GM21423 (cell line): ENCODE results near the gene RHBDL1.
"Not testable (repeated sequence)": the region's sequence is repeated elsewhere in the genome, so short reads cannot be mapped to it uniquely, and the experiment has no call there.

ENCODE experiments used
- ATAC-seq: cut with Tn5 transposase; IDR thresholded peaks from one replicate; pipeline ENCODE4 v1.9.1; 2021; ENCODE audit warnings: mild to moderate bottlenecking, moderate library complexity; ENCODE audit not compliant: unreplicated experiment

The RHBDL1 gene

DNA sequence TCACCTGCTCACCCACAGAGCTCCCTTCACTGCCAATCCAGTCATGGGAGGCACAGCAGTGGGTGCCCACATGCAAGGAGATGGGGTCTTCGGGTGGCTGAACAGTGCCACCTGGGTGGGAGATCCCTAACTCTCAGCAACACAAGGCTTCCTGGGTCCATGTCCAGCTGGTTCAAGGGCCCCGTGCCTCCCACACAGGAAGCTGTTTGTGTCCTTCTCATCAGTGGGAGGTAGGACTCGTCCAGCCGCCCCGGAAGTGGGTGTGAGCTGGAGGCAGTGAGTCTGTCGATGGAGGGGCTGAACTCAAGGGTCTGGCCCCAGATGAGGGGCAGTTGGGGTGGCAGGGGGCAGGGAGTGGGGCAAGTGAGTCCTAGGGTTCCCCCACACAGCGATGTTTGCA is 28.6 kb downstream of the RHBDL1 start:
- ATAC-seq = no peak

DNA sequence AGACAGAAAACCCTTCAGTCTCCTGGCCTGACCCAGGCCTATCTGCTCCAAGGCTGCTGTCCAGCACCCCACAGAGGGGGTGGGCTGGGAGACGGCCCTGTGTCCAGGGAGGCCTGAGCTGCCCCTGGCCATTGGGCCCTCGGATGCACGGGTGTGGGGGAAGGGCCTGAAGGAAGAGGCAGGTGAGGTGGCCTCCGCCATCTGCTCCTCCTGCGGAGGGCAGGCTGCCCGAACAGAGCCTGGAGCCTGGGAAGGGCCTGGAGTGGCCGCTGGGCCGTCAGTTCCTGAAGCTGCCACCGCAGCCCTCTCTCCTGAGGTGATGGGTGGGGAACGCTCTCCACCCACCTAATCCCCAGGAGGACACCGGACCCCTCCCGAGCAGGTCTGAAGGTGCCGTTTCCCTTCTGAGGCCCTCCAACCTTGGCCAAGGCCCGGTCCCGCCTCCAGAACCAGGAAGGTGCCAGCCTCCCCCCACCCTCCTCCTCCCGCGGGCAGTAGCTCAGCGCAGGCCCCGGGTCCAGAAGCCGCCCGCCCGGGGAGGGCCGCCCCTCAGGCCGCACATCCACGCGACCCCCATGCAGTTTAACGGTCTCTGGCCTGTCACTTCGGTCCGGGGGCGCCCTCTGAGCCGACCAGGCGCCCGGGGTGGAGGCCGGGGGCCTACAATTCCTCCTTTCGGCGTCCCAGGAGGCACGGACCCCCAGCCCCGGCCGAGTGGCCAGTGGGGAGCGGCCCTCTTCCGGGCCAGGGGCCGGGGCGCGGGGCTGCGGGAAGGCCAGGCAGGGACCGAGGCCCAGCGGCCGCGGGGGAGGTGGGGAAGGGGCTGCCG is 29.3 kb downstream of the RHBDL1 start:
- no peak for ATAC-seq

DNA sequence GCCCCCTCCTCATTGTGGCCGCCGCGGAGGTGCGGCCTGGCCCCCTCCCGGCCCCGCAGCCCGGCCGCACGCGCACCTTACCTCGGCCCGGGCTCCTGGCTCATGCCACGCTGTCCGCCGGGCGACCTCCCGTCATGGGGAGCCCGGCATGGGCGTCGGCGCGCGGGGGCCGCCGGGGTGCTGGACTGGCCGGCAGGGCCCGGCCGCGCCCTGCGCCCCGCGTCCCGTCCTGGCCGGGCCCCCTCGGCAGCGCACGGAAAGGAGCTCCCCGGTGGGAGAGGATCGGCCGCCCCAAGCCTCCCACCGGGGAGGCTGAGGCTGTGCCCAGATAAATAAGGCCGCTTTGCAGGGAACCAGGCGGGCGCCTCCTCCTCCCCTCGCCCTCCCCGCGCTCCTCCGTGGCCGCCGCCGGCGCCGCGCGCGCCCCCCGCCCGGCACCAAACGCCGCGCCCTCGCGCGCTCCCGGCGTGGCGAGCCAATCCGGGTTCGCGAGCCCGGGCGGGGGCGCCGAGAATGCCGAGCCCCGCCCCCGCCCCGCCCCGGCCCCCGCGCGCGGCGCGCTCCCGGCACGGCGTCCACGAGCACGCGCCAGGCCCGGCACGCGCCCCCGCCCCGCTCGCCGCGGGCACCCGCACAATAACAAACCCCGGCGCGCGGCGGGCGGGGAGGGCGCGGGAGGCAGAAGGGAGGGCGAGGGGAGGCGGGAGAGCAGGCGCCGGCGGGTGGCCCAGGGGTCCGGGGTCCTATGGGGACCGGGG is 30.1 kb downstream of the RHBDL1 start, which contains the start of gene FBXL16:
Gene FBXL16, minus strand, starts transcription at position 371 of the 758 bp plus-strand sequence. CDS start 8,396 bp downstream, outside the sequence.
- ATAC-seq = no peak

DNA sequence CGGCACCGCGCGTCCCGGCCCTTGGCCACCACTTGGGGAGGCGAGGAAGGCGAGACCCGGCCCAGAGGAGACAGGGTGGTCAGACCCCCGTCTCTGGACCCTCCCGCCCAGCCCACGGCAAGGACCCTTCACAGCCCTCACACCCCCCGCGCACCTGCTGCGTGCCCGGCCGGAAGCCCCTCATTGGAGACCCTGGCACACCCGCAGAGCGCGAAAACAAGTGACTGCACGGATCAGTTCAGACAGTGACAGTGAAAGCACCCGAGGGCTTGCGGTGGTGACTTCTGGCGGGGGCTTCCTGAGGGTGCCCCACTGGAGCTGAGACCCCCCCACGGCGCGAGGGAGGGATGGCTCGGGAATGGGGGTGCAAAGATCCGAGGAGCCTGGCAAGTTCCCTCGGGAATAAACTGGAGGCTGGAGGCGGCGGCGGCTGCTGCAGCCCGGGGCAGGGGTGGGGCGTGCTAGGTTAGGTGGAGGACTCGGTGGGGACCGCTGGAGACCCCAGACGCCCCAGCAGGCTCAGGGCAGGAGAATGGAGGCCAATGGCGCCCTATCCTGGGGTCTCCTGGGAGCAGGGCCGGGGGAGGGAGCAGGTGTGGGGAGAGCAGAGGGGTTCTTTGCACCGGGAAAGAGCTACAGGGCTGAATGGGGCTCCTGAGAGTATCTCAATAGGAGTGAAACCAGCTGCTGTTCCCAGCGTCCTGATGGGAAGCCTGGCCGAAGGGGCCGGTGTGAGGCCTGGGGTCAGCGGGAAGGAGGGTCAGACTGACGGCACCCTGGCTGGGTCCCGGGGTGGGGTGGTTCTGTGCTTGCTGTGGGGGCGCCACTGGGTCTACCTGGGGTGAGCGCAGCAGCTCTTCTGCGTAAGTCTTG is 31.0 kb downstream of the RHBDL1 start:
- no peak for ATAC-seq

DNA sequence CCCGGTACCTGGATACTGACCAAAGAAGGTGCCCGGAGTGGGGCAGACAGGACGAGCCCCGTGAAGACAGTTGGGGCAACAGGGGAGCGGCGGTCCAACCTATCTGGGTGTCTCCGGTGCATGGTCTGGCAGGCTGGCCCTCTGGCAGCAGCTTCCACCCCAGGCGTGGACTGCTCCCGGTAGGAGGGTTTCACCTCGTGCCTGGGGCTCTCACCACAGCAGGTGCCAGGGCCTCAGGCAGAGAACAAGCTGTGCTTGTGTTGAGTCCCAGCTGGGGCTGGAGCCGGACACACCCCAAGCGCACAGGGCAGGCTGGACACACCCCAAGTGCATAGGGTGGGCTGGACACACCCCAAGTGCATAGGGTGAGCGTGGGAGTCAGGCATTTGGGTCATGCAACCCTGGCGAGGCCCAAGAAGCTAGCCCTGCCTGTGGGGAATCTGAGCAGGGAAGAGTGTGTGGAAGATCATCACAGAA is 31.6 kb downstream of the RHBDL1 start:
- ATAC-seq = no peak

DNA sequence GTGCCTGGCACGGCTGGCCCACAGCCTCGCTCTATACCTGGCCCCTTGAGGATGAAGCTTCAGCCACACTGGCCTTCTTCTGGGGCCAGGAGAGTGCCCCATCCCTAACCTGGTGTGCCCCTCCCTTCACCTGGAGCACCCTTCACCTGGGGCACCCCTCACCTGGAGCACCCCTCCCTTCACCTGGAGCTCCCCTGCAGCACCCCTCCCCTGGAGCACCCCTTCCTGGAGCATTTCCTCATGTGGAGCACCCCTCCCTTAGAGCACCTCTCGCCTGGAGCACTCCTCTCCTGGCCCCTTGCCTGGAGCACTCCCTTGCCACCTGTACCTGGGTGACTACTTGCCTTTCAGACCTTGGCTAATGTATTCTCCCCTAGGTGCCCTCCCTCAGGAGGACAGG is 32.5 kb downstream of the RHBDL1 start:
- ATAC-seq = no peak

DNA sequence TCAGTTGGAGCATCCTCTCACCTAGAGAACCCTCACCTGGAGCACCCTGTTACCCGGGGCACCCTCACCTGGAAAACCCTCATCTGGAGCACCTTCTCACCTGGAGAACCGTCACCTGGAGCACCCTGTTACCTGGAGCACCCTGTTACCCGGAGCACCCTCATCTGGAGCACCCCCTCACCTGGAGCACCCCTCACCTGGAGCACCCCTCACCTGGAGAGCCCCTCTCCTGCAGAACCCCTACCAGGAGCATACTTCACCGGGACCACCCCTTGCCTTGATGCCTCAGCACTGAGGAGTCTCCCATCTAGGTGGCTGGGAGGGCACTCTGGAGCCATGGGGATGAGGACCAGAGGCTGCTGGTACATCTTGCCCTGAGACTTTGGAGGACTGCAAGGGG is 33.5 kb downstream of the RHBDL1 start:
- no peak for ATAC-seq

DNA sequence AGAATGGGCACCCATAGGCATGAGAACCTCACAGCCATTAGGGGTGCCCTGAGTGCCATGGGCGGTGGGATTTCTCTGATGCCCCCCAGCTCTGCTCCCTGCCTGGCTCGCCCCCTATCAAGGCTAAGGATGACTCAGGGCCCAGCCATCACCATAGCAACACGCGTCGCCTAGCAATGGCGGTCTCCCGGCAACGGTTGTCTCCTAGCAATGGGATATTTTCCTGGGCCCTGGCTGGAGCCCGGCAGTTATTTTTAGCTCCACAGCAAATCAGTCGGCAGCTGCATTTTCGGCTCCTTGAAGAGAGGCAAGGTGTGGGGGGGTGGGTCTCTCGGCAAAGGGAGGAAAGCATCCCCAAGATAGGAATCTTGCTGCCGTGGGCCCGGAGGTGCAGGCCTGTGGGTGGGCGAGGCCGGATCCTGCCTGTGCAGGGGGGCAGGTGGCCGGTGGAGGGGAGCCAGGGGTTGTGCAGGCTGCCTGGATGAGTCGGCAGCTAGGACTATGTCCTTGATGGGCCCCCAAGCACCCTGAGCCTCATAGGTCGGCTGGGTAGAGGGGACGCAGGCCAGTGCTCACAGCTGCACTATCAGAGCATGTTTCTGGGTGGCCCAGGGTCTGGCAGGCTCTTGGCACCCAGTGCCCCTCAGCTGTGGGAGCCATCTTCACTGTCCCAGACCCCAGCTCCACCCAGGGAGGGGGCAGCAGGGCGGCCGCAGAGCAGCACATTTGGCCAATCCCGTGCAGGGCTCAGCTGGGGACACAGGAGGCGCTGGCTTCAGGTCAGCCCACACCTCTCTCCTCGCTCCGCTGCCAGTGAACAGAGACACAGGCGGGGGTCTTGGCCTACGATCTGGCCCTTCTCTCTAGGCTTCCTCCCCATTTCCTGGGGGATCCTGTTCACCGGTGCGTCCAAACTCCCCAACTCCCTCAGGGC is 34.4 kb downstream of the RHBDL1 start:
- no peak for ATAC-seq

DNA sequence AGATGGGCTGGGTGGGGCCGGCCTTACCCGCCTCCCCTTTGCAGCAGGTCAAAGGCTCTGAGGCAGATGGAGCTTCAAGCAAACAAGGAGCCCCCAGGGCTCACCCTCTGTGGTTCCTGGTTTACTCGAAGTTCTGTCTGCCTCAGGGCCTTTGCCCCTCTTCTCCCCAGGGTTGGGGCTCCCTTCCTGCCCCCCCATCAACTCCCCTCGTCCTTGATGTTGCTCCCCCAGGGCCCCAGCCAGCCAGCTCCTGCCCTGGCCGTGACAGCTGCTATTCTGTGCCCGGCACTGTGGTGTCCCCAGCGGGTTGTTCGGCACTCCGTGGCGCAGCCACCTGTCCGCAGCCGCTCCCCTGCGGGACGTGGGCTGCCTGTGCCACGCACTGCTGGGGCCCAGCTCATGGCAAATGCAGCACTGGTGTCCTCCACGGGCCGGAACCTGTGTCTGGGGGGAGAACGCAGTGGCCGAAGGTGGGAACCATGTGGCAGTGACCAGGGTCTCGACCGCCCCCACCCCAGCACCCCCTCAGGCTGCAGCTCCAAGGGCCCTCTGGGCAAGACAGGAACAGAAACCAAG is 35.1 kb downstream of the RHBDL1 start:
- ATAC-seq = no peak

DNA sequence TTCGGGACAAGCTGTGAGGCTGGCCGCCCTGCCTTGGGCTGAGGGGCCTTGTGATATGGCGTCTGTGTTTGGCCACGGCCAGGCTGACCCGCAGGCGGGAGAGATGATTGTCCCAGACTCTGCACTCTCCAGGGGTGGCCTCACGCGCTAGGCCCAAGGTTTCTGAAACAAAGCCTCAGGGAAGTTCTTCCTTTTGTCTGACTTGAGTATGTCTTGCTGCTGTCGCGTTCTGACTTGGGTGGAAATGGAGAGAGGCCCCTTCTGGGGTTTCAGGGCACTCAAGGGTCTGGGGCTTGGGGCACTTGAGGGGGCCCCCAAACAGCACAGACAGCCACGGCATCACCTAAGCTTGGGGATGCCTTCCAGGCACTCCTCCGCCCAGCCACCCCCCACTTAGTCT is 35.6 kb downstream of the RHBDL1 start:
- no peak for ATAC-seq

DNA sequence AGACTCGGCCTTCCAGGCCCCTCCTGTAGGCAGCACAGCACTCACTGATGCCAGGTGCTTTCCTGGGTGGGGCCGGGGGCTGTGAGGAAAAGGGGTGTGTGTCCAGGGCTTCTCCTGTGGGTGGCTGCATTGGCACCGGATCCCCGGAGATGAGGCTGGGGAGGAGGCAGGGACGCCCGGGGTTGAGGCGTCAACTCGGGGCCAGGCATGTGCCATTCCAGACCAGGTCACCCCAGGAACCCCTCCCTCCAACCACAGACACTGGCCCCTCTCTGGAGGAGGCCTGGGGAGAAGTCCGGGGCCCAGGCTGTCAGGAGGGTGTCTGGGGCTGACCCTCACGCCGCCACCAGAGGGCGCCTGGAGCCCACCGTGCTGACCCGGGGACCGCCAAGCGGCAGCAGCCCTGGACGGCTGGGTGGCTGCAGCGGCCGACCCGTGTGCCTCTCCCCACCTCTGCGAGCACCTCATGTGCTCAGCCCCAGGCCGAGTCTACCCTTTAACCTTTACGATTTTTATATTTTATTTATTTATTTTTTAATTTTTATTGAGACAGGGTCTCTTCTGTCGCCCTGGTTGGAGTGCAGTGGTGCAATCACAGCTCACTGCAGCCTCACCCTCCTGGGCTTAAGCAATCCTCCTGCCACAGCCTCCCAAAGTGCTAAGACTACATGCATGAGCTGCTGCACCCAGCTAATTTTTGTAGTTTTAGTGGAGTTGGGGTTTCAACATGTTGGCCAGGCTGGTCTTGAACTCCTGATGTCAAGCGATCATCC is 36.3 kb downstream of the RHBDL1 start:
- ATAC-seq = no peak

DNA sequence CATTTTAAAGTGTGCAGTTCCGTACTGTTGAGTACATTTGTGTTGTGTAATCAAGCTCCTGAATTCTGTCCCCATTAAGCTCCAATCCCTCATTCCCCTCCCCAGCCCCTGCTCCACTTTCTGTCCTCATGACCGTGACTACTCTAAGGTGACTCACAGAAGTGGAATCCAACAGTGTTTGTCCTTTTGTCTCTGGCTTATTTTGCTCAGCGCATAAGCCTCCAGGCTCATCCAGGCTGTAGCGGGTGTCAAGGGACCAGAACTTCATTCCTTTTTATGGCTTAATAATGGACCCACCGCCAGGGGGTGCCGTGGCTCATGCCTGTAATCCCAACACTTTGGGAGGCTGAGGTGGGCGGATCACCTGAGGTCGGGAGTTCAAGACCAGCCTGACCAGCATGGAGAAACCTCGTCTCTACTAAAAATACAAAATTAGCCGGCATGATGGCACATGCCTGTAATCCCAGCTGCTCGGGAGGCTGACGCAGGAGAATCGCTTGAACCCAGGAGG is 37.3 kb downstream of the RHBDL1 start:
- not testable (repeated sequence) for ATAC-seq

DNA sequence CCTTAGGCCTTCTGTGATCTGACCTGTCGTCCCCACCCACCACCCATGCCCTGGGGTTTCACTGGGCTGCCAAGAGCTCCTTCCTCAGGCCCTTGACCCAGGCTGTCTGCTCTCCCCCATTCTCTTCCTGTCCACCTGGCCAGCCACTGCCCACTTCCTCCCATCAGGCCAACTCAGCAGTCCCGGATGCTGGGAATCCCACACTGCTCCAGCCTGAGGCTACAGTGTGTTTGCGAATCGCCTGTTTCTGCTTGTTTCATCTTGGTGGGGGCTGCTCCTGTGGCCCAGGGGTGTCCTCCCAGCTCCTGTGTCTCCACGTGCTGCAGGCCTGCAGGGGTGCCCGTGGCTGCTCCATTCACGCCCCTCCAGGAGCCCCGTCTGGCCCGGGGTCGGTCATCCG is 38.6 kb downstream of the RHBDL1 start:
- ATAC-seq = no peak

DNA sequence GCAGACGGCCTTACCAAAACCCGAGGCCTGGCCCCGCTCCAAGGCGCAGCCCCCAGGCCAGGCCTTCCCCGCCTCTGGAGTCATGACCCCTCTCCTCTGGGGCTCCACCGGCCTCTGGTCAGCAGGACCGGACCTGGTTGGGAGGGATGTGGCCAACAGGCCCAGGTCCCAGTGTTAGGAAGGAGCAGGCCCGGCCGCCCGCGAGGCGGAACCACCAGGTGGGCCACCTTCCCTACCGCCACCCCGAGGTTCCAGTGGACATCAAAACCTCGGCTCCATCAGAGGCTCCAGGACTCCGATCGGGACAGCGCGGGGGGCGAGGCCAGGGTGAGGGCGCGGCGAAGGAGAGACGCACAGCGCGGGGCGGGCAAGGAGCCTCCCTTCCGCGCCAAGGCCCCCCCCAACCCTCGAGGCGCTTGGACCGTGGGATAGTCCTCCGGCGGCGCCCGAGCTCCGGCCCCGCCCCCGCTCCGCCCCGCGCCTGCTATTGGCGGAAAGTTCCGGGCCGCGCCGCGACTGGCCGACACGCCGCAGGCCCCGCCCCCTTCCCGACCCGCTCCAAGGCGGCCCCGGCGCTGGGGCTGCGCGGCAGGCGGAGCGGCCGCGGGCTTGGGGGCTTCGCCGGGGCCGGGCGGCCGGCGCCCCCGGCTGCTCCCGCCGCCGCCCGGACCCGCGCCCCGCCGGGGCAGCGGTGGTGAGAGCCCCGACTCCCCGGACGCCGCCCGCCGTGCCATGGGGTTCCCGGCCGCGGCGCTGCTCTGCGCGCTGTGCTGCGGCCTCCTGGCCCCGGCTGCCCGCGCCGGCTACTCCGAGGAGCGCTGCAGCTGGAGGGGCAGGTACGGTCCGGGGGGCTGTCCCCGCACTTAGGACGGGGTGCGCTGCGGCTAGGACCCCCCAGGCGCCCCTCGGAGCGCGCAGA is 39.3 kb downstream of the RHBDL1 start, which contains the start of gene METRN:
Gene METRN, plus strand, starts transcription at position 561 of the 919 bp plus-strand sequence. Its CDS starts 172 bp downstream, at position 733.
- peak; percentile 70 for ATAC-seq

DNA sequence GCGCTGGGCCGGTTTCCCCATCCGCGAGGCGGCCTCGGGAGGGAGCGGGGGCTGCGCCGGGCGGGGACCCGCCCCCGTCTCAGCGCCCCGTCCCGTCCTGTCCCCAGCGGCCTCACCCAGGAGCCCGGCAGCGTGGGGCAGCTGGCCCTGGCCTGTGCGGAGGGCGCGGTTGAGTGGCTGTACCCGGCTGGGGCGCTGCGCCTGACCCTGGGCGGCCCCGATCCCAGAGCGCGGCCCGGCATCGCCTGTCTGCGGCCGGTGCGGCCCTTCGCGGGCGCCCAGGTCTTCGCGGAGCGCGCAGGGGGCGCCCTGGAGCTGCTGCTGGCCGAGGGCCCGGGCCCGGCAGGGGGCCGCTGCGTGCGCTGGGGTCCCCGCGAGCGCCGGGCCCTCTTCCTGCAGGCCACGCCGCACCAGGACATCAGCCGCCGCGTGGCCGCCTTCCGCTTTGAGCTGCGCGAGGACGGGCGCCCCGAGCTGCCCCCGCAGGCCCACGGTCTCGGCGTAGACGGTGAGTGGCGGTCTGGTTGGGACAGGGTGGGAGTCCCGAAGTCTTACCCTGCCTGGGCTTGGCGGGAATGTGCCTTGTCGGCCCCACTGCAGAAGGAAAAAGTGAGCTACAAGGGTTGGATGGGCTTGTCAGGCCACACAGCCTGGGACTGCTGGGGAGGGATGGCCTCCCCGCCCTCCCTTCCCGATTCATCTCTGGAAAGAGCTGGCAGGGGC is 40.2 kb downstream of the RHBDL1 start:
- ATAC-seq = no peak

DNA sequence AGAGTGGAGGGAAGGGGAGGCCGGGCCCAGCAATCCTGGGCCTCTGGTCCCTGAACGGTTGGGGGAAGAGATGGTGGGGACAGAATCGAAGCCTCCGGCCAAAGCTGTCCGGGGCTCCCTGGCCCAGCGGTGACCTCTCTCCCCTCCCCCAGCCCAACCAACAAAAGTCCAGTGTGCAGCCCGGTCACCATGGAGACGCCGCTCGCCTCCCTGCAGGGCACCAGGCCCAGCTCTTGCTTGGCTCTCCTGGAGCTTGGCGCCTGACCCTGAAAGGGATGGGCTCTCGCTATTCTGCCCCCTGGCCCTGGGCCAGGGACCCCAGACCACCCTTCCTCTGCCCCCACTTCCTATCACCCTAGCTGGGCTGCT is 40.7 kb downstream of the RHBDL1 start:
- ATAC-seq = no peak
